Stimulated activated naive B cell treated with anti-CD40 and anti-IgM and Interleukin-4, amounts not matched to agents 10 μg/mL and 1 μg/mL and 100 μg/mL, for 72 hours (primary cell): ENCODE measurements around the gene HDHD2.

Experiments
- ATAC-seq, 2 donors: fragments of 150-1000 bp; cut with Tn5 transposase; replicated peaks; 2 replicates each; pipeline ENCODE4 v1.10.0; 2021; ENCODE audit warnings: moderate library complexity in 1 of 2
- DNase-seq: peaks from one replicate; pipeline ENCODE4 v3.0.0; 2021
- H3K27ac Mint-ChIP-seq: one replicate; pipeline ENCODE4 v1.8.0; 2022; ENCODE audit warnings: mild to moderate bottlenecking, mixed read lengths
- H3K27me3 Mint-ChIP-seq, 2 donors: one replicate each; pipeline ENCODE4 v1.8.0; 2022; ENCODE audit warnings: mixed read lengths in 2 of 2
- H3K36me3 Mint-ChIP-seq, 2 donors: one replicate each; pipeline ENCODE4 v1.8.0; 2022; ENCODE audit warnings: mixed read lengths in 2 of 2, mild to moderate bottlenecking in 1 of 2
- H3K4me1 Mint-ChIP-seq, 2 donors: one replicate each; pipeline ENCODE4 v1.8.0; 2022; ENCODE audit warnings: mixed read lengths in 2 of 2, mild to moderate bottlenecking in 1 of 2
- H3K4me3 Mint-ChIP-seq, 2 donors: one replicate each; pipeline ENCODE4 v1.8.0; 2022; ENCODE audit warnings: mild to moderate bottlenecking in 2 of 2, mixed read lengths in 2 of 2, moderate library complexity in 1 of 2
- H3K9me3 Mint-ChIP-seq, 2 donors: one replicate each; pipeline ENCODE4 v1.8.0; 2022; ENCODE audit warnings: mixed read lengths in 2 of 2, mild to moderate bottlenecking in 1 of 2

HDHD2 gene

DNA sequence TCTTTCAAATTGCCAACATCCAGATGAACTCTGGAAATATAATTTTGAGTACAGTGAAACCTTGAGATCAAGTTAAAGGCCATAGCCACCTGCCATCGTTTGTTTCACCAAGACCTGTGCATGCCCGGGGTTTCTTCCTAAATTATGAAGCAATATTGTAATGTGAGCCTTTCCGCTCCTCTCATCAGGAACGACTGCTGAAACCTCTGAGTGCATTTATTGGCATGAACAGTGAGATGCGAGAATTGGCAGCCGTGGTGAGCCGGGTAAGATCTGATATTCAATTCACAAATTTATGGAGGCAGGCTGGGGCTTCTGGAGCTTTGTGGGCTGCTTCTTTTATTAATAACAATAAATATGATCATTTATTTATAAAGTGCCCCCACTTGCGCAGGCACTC lies 87.2 kb downstream of the HDHD2 start:
- Mint-ChIP-seq H3K4me1 (no peaks in the 10 kb centered on the region), H3K4me3 (no peak overlapping the region), H3K36me3 (no peaks in the 10 kb centered on the region), H3K9me3 (no peaks in the 10 kb centered on the region), H3K27me3 (no peaks in the 10 kb centered on the region), H3K27ac (no peak overlapping the region)
- no peak for ATAC-seq
- no peak for DNase-seq

DNA sequence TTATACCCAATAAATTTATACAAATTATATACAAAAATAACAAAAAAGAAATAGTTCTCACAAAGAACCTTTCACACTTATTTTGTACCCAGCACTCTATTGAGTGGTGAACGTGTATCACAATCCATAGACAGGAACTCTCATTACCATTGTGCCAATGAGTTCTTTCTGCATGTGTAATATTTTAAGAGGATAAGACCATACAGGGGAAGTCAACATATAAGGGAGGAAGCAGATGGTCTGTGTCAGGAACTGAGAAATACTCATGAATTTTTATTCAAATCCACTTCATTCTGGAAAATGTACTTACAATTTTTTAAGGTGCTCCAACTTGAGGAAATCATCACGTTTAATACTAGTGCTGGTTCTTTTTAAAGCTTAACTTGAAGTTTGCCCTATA lies 87.8 kb downstream of the HDHD2 start:
- Mint-ChIP-seq H3K4me3 (no peak overlapping the region), H3K27ac (no peak overlapping the region), H3K4me1 (no peaks in the 10 kb centered on the region), H3K9me3 (no peaks in the 10 kb centered on the region), H3K27me3 (no peaks in the 10 kb centered on the region), H3K36me3 (no peaks in the 10 kb centered on the region)
- no peak for ATAC-seq
- no peak for DNase-seq
